Activated CD4-positive, alpha-beta T cell treated with anti-CD3 and anti-CD28 coated beads, Interleukin-2, amount 50 U/mL, for 16 hours (primary cell): ENCODE measurements around the gene TMEM229B.

ENCODE experiments used
- DNase-seq: peaks from one replicate; pipeline ENCODE4 v3.0.0-alpha.2; 2020

TMEM229B gene

GRCh38 chr14:67449096-67449495 is 39.4 kb downstream of the TMEM229B start:
- no peak for DNase-seq

GRCh38 chr14:67447033-67447381 is 41.5 kb downstream of the TMEM229B start:
- DNase-seq: no peak

GRCh38 chr14:67446371-67447032 is 42.0 kb downstream of the TMEM229B start:
- DNase-seq: no peak

- no peak for DNase-seq
These were observed 44.1 kb downstream of the TMEM229B start for GRCh38 chr14:67444395-67444794.

- no peak for DNase-seq
These were observed 46.2 kb downstream of the TMEM229B start for GRCh38 chr14:67442139-67442906.

- no peak for DNase-seq
These were observed 46.8 kb downstream of the TMEM229B start for GRCh38 chr14:67441672-67442071.

- DNase-seq: no peak
These were observed 47.3 kb downstream of the TMEM229B start for GRCh38 chr14:67441256-67441655.

GRCh38 chr14:67440513-67440912 is 48.0 kb downstream of the TMEM229B start:
- DNase-seq: no peak

- DNase-seq: no peak
These were observed 49.6 kb downstream of the TMEM229B start for GRCh38 chr14:67438969-67439368.

- DNase-seq: no peak
These were observed 52.3 kb downstream of the TMEM229B start for GRCh38 chr14:67436006-67436866.

GRCh38 chr14:67435603-67436002 is 52.9 kb downstream of the TMEM229B start:
- no peak for DNase-seq

GRCh38 chr14:67432050-67432564 is 56.4 kb downstream of the TMEM229B start:
- DNase-seq: no peak

GRCh38 chr14:67429510-67430205 is 58.9 kb downstream of the TMEM229B start:
- no peak for DNase-seq

- no peak for DNase-seq
These were observed 60.0 kb downstream of the TMEM229B start for GRCh38 chr14:67428501-67429031.

GRCh38 chr14:67426983-67427606 is 61.4 kb downstream of the TMEM229B start:
- DNase-seq: peak; percentile 74

- DNase-seq: no peak
These were observed 62.4 kb downstream of the TMEM229B start for GRCh38 chr14:67426161-67426560.

- no peak for DNase-seq
These were observed 62.9 kb downstream of the TMEM229B start for GRCh38 chr14:67425608-67426007.

- no peak for DNase-seq
These were observed 64.0 kb downstream of the TMEM229B start for GRCh38 chr14:67424539-67424938.

GRCh38 chr14:67423424-67423823 is 65.1 kb downstream of the TMEM229B start:
- DNase-seq: no peak

GRCh38 chr14:67421356-67422224 is 66.9 kb downstream of the TMEM229B start:
- no peak for DNase-seq
